DMS53 treated with DMSO at 0.1 percent for 48 hours (cell line): ENCODE results near the gene CD247.

Experiments
- DNase-seq: peaks from one replicate; lab custom pipeline; 2025; ENCODE audit not compliant: unreplicated experiment; lab: John Stamatoyannopoulos, UW

The CD247 gene

GRCh38 chr1:167512046-167512654 is 6.2 kb downstream of the CD247 start:
- DNase-seq = no peak

- DNase-seq = no peak
Measured at GRCh38 chr1:167511374-167511986, 6.8 kb downstream of the CD247 start.

- DNase-seq = no peak
Measured at GRCh38 chr1:167510881-167511280, 7.4 kb downstream of the CD247 start.

- DNase-seq = no peak
Measured at GRCh38 chr1:167510244-167510643, 8.1 kb downstream of the CD247 start.

GRCh38 chr1:167509587-167509986 is 8.7 kb downstream of the CD247 start:
- no peak for DNase-seq

- no peak for DNase-seq
Measured at GRCh38 chr1:167507719-167508118, 10.6 kb downstream of the CD247 start.

GRCh38 chr1:167504467-167504827 is 13.9 kb downstream of the CD247 start:
- no peak for DNase-seq

GRCh38 chr1:167503626-167504466 is 14.5 kb downstream of the CD247 start:
- no peak for DNase-seq

- DNase-seq = no peak
Measured at GRCh38 chr1:167502719-167503462, 15.4 kb downstream of the CD247 start.

GRCh38 chr1:167502192-167502551 is 16.2 kb downstream of the CD247 start:
- DNase-seq = no peak

GRCh38 chr1:167501515-167502191 is 16.7 kb downstream of the CD247 start:
- no peak for DNase-seq

GRCh38 chr1:167500283-167500860 is 18.0 kb downstream of the CD247 start:
- DNase-seq = no peak

GRCh38 chr1:167499664-167500101 is 18.6 kb downstream of the CD247 start:
- no peak for DNase-seq

GRCh38 chr1:167499106-167499505 is 19.2 kb downstream of the CD247 start:
- no peak for DNase-seq

GRCh38 chr1:167496797-167497619 is 21.3 kb downstream of the CD247 start:
- no peak for DNase-seq

GRCh38 chr1:167493372-167493771 is 25.0 kb downstream of the CD247 start:
- DNase-seq = no peak

GRCh38 chr1:167492481-167492910 is 25.8 kb downstream of the CD247 start:
- DNase-seq = no peak

- DNase-seq = no peak
Measured at GRCh38 chr1:167491586-167492461, 26.5 kb downstream of the CD247 start.

GRCh38 chr1:167490765-167491164 is 27.6 kb downstream of the CD247 start:
- no peak for DNase-seq
